Cardiac fibroblast (primary cell): ENCODE data around the gene ATXN7L3.

ENCODE experiments used
- DNase-seq, 2 donors: peaks; one replicate each; pipeline versions ENCODE4 v3.0.0 to v3.0.0-alpha.2; 2010; ENCODE audit warnings: low read depth in 2 of 2
- H3K4me3 ChIP-seq, 2 donors: replicated peaks in 1 of 2; 1 replicate in 1 of 2; 2 replicates in 1 of 2; pipeline ENCODE4 v1.5.1; 2011; ENCODE audit warnings: low read depth in 2 of 2, low read length in 2 of 2, mild to moderate bottlenecking in 2 of 2, moderate library complexity in 1 of 2
- TF ChIP-seq, protein P1 (sequence below): IDR thresholded peaks from one replicate; pipeline ENCODE4 v1.5.1; 2011; ENCODE audit warnings: low read depth, mild to moderate bottlenecking, low read length, inconsistent platforms

The ATXN7L3 gene

DNA sequence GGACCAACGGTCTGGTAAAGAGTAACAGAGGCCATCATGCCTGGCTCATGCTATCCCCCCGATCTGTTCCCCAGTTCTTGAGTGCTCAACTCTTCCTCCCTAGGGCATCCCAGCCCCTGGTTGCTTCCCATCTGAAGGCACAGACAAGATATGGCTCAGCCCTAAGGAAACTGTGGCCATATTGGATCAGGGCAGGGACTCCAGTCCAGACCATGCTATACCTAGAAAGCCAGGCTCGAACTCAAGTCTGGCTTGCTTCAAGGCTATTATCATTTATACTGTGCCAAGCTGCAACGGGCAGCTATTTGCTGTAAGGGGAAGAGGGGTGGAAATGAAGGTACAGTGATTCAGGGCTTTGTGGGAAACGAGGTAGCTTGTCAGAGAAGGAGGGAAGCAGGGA is 17.0 kb upstream of the ATXN7L3 start:
- TF ChIP-seq, protein P1, sequence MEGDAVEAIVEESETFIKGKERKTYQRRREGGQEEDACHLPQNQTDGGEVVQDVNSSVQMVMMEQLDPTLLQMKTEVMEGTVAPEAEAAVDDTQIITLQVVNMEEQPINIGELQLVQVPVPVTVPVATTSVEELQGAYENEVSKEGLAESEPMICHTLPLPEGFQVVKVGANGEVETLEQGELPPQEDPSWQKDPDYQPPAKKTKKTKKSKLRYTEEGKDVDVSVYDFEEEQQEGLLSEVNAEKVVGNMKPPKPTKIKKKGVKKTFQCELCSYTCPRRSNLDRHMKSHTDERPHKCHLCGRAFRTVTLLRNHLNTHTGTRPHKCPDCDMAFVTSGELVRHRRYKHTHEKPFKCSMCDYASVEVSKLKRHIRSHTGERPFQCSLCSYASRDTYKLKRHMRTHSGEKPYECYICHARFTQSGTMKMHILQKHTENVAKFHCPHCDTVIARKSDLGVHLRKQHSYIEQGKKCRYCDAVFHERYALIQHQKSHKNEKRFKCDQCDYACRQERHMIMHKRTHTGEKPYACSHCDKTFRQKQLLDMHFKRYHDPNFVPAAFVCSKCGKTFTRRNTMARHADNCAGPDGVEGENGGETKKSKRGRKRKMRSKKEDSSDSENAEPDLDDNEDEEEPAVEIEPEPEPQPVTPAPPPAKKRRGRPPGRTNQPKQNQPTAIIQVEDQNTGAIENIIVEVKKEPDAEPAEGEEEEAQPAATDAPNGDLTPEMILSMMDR, result no peak
- no peak for DNase-seq
- H3K4me3 ChIP-seq, result no peak overlapping the region

DNA sequence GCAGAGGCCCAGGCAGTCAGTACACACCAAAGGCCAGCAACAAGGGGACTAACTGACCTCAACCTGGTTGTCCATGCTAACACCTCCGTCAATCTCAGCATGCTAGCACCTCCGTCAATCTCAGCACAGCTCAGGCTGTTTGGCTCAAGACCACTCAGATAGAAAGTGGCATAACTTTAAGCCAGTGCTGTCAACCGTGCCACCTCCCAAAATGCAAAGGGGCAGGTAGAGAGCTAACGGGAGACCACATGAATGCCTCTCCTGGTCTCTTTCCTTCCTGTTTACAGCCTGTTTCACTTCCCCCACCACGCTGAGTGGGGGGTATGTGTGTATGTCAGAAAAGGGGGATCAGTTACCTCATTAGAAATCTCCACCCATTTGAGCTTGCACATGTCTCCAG is 16.5 kb upstream of the ATXN7L3 start:
- DNase-seq, result no peak
- H3K4me3 ChIP-seq, result no peak overlapping the region

DNA sequence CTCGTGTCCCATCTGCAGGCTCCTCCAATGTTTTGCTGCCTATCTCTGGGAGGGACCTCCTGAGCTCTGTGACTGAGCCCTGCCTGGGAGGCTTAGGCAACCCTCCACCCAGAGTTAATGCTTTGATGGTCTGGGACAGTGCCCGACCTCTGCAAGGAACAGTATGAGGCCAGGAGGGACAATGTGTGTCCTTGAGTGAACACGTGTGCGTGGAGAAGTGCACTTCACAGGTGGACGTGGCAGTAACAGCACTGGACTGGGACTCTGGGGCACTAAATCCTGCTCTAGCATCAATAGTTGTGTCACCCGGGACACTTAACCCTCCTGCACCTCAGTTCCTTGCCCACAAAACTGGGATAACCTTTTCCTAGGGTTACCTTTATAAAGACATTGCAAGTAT is 15.2 kb upstream of the ATXN7L3 start:
- TF ChIP-seq, protein P1, result no peak
- H3K4me3 ChIP-seq, result no peak overlapping the region

More for the DNA sequence above, 16.5 kb upstream of the ATXN7L3 start:
- TF ChIP-seq, protein P1, result no peak

DNA sequence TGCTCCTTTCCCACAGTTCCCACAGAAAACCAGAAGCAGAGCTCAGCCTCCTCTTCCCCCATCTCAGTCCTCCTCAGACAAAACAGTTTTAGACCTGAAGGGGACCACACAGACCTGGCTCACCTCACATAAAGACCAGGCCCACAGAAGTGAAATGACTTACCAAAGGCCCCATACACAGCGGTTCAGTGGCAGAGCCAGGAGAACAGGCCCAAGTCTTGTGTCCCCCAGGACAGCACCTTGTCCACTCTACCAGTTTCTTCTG is 14.5 kb upstream of the ATXN7L3 start:
- TF ChIP-seq, protein P1, result no peak
- no peak overlapping the region for H3K4me3 ChIP-seq
- DNase-seq, result no peak

More for the DNA sequence above, 15.2 kb upstream of the ATXN7L3 start:
- DNase-seq, result no peak

DNA sequence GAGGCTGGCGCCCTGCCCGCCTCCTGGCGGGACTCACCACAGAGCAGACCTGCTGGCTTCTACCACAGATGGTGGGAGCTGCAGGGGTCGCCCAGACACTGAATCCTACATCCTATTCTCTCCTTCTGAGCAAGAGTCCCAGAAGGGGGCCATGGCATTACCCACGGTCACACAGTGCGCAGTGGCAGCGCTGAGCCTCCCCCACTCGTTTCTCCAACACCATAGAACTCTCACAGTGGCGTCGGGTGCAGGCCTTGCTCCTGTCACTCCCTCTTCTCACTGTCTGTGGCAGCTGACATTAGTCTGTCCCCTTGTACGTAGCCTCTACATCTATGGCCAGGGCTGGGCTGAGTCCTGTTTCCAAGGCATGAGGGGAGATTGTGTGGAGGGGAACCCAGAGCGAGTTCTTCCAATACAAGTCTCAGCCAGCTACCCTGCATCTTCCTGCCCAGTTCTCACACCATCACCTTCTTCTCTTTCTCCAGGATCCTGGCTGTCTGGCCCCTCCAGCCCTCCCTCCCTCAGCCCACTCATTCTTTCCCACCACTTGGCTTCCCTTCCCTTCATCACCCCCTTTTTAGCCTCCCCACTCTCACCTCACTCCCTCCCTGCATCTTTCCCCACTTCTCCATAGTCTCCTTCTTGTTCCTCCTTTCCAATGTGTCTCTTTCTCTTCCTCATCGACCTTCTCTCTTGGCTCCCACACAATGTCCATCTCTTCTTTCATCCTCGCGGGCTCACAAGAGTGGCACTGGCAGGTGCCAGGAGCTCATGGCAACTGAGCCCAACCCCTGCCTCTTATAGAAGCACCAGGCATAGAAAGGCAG is 13.9 kb upstream of the ATXN7L3 start:
- TF ChIP-seq, protein P1, result no peak
- no peak overlapping the region for H3K4me3 ChIP-seq
- no peak for DNase-seq

DNA sequence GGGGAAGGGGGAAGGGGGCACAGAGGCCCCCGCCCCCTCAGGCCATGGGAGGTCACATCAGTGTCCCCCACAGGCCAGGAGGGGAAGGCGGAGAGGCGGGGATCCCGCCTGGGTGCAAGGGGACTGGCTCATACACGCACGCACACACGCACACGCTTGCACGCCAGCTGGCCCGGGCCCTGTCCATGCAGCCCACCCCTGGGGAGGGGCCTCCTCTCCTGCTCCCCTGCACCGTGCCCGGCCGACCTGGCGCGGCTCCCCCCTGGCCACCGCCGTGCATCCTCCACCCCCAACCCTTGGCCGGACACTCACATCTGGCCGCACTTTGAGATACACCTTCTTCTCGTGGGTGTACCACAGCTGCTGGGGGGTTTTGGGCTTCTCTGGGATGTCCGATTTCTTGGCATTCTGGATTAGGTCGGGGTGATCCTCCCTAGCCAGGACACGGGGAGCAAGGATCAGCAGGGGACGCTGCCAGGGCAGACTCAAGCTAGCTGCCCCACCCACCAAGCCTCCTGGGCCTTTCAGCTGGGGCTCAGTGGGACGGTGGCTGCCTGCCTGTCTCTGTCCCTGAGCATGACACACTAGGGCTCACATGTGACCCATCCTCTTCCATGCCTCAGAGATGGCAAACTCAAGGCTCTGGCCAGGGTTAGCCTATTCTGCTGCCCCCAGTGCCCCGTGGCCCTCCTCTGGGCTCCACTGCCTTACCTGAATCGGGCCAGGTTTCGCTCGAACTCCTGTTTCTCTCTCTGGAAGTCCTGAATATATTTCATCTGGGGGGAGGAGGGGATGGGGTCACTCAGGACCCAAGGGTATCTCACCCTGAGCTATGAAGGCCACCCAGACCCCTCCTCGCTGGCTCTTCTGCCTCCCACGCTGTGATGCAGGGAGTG is 13.1 kb upstream of the ATXN7L3 start:
- TF ChIP-seq, protein P1, result no peak
- H3K4me3 ChIP-seq, result no peak overlapping the region
- no peak for DNase-seq
